SKM-1 (cell line): ENCODE measurements around the gene ADD1.
"Not testable (repeated sequence)": the region's sequence is repeated elsewhere in the genome, so short reads cannot be mapped to it uniquely, and the experiment has no call there.

Experiments
- DNase-seq: peaks from one replicate; lab custom pipeline; 2025; ENCODE audit not compliant: unreplicated experiment; lab: John Stamatoyannopoulos, UW

The ADD1 gene

GRCh38 chr4:2932321-2932950 is 88.8 kb downstream of the ADD1 start:
- no peak for DNase-seq

- no peak for DNase-seq
Observed at GRCh38 chr4:2932951-2933565, 89.4 kb downstream of the ADD1 start.

DNA sequence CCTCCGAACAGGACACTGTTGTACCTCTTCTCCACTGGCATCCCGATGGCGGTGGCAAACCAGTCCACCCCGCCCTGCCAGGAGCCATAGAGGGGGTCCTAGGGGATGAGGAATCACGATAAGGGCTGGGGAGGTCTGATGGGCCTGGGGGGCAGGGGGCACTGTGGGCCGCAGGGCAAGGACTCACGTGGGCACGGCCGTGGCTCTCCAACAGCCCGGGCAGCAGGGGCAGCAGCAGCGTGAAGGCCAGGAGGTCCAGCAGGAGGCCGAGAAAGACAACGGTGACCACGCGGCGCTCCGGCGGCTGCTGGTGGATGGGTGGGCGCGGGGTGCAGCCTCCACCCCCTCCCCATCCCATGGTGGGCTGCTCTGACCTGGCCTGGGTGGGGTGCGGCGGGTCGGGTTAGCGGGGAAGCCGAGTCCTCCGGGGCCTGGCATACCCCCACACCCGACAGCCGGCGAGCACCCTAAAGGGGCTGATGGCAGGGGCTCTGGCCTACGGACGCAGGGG is 90.0 kb downstream of the ADD1 start:
- DNase-seq, result no peak

DNA sequence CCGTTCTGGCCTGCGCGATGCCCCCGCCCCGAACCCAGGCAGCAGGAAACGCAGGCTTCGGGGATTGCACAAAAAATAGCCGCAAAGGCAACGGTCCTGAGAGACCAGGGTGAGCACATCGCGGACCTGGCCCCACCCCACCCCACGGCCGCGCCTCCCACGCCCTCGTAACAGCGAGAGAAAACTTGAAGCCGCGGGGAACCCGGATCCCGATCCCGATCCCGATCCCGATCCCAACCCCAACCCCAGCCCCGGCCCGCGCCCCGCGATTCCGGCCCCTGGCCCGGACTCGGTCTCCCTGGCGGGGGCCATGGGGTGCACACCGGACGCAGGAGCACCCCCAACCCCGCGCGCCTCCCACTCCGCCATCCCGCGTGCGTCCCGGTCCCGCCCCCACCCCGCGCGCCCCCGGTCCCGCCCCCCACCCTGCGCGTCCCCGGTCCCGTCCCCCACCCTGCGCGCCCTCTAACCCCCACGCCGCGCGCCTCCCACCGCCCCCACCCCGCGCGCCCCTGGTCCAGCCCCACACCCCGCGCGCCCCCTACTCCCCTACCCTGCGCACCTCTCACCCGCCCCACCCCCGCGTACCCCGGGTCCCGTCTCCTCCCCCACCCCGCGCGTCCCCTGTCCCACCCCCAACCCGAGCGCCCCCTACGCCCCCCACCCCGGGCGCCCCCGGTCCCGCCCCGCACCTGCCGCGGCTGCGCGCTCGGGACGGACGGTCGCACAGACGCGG is 90.6 kb downstream of the ADD1 start:
- DNase-seq, result peak; percentile 60

DNA sequence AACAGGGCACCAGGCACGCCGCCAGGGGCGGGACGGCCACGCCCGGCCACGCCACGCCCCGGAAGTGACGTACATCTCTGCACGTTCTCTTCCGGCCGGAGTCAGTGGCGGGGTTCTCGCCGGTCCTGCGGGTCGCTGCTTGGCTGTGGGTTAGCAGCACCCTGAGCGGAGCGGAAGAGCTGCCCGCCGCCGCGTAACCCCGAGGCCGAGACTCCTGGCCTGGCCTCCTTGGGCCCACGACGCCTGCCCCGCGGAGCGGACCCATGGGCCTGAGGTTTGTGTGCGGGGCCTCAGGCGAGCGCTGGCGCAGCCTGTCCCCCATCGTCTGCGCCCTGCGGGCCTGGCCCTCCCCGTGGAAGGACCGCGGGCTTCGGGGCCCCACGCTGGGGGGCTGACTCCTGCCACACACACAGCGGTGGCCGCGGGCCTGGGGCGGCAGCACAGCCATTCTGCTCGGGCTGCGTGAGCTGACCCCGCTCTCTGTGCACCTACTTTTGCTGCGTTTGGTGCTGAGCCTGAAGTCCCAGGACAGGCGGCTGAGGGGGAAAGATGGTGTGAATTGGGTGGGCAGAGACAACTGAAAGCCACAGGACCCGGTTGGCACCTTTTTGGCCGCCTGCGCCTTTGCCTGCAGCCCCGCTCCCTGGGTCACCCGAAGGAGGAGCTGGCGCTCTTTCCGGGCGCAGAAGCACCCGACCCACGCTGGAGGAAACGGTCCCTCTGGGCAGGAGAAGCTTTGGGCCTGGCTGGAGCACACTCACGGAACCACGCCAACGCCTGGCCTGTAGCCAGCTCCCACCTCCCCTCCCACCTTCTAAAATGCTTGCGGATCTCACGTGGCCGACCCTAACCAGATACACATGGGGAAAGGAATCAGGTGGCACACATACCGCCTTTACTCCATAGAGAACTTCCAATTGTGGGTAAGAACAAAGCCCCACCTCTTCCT is 91.4 kb downstream of the ADD1 start:
- peak; percentile 75 for DNase-seq

- DNase-seq, result no peak
Observed at GRCh38 chr4:2935762-2936743, 92.4 kb downstream of the ADD1 start.

- DNase-seq, result no peak
Observed at GRCh38 chr4:2936773-2937145, 93.1 kb downstream of the ADD1 start.

GRCh38 chr4:2937146-2937857 is 93.7 kb downstream of the ADD1 start:
- DNase-seq, result no peak

DNA sequence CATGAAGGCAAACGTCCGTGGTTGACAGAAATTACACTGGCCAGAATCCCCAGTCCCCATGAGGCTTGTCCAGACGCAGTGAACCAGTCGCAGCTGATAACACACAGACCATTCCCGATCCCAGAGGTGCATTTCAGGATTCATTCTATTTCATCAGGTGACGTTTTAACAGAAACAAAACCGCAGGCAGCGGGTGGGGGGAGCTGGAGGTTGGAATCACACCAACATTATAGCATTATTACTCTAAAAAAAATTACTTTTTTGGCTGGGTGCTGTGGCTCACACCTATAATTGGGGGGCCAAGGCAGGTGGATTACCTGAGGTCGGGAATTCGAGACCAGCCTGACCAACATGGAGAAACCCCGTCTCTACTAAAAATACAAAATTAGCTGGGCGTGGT is 94.3 kb downstream of the ADD1 start:
- DNase-seq, result no peak

DNA sequence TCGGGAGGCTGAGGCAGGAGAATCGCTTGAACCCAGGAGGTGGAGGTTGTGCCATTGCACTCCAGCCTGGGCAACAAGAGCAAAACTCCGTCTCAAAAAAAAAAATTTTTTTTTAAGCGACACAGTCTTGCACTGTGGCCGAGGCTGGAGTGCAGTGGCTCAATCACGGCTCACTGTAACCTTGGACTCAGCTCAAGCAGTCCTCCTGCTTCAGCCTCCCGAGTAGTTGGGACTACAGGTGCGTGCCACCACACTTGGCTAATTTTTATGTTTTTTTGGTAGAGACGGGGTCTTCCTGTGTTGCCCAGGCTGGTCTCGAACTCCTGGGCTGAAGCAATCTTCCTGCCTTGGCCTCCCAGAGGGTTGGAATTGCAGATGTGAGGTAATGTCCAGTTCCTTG is 94.8 kb downstream of the ADD1 start:
- not testable (repeated sequence) for DNase-seq

- DNase-seq, result no peak
Observed at GRCh38 chr4:2938906-2939305, 95.3 kb downstream of the ADD1 start.

DNA sequence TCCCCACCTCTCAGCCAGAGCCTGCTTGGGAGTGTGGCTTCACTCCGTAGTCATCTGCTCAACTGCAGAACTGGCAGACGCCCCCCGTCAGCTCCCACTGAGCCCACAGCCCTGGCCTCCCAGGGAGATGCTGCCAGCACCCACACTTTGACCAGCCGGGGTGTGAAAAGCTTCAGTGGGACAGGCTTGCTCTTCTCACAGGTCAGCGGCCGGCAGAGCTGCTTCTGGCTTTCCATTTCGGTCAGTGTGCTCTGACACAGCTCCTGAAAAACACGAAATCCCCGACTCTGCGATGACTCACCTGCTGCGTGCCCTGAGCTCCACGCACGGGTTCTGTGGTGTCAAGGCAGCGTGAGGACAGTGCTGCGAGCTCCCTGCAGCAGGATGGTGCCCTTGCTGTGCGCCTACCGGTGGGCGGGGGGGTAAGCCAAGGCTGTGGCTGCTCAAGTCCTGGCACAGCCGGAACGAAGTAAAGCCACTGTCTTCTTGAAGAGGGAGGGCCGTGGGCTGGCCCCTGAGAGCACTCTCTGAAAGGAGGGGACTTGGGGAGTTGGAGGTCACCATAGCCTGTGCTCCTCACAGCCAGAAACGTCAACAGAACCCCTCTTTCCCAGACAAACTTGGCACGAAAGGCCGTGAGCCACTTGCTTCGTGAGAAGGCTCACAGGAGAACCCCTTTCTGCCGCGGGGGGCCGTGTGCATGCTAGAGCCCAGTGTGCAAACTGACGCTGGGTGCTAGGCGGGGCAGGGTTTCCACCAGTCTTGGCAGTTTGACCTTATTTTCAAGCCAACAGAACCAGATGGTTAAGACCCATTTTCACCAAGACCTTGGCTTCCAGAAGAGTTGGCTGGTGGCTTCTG is 96.0 kb downstream of the ADD1 start:
- no peak for DNase-seq

- no peak for DNase-seq
Observed at GRCh38 chr4:2940267-2941137, 96.9 kb downstream of the ADD1 start.

DNA sequence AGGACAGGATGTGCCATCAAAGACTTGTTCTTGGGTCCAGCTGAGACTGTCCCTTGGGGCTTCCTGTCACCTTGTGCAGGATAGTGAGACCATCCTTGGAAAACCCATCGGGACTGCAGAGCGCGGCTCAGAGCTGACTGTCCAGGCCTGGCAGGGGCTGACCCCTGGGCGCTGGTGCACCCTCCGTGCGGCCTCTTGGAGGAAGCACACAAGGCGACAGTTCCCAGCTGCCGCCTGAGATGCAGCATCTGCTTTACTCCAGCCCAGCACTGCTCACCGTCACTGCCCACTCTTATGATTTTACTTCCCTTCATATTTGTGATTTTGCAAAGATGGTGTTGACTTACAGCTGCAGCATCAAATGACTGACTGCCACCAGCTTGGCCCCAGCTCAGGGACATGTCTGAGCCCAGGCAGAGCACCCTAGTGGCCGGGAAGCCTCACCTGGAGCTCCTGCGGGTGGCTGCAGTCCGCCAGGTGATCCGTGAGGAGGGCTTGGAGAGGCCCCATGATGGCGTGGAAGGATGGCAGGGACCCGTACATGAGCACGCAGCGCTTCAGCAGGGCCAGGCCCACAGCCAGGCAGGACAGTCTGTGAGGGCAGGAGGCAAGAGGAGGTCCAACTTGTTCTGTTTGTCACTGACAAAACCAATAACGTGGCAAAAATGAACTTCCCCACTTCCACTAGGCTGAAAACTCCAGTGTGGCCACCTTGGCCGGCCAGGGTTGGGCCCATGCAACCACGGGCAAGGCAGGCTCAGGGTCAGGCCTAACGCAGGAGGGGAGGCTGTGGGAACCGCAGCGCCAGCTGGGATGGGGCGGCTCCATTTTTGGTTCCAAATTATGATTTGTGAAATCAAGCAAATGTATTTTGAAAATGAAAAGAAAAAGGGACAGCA is 97.7 kb downstream of the ADD1 start:
- DNase-seq, result no peak

GRCh38 chr4:2942037-2942531 is 98.4 kb downstream of the ADD1 start:
- no peak for DNase-seq
